ENCODE measurements around the gene MRAS. TPM values are rescaled to one million over a fixed set of nuclear protein-coding genes. Genes with fewer than 3 reads are reported as not detected.

MRAS gene
- total RNA-seq, 1 donor from 2014 or later, result 40.1 TPM

- TF ChIP-seq CTCF (IDR thresholded peaks at IDR 0.05; ENCODE audit: unreplicated experiment), result no peak
- Mint-ChIP-seq H3K9me3 (no peaks in the 10 kb centered on the region), H3K4me1 (no peaks in the 10 kb centered on the region), H3K36me3 (no peaks in the 10 kb centered on the region), H3K4me3 (no peak overlapping the region), H3K27me3 (ENCODE audit: low read depth) (no peaks in the 10 kb centered on the region), H3K27ac (no peak overlapping the region)
- no peak for DNase-seq (ENCODE audit: low spot score in 2 of 2, unreplicated experiment in 2 of 2)
Observed at GRCh38 chr3:138359148-138359918, 11.0 kb downstream of the MRAS start.

GRCh38 chr3:138359919-138360868, 11.8 kb downstream of the MRAS start:
- no peaks in the 10 kb centered on the region for H3K27me3 Mint-ChIP-seq (ENCODE audit: low read depth)
- no peak overlapping the region for H3K4me3 Mint-ChIP-seq
- no peak for DNase-seq (ENCODE audit: low spot score in 2 of 2, unreplicated experiment in 2 of 2)
- H3K36me3 Mint-ChIP-seq, result no peaks in the 10 kb centered on the region
- H3K4me1 Mint-ChIP-seq, result no peaks in the 10 kb centered on the region
- H3K27ac Mint-ChIP-seq, result no peak overlapping the region
- H3K9me3 Mint-ChIP-seq, result no peaks in the 10 kb centered on the region
- TF ChIP-seq CTCF (IDR thresholded peaks at IDR 0.05; ENCODE audit: unreplicated experiment), result no peak

GRCh38 chr3:138360869-138361525, 12.6 kb downstream of the MRAS start:
- Mint-ChIP-seq H3K27me3 (ENCODE audit: low read depth) (no peaks in the 10 kb centered on the region), H3K36me3 (no peaks in the 10 kb centered on the region), H3K27ac (no peak overlapping the region), H3K4me1 (no peaks in the 10 kb centered on the region), H3K9me3 (no peaks in the 10 kb centered on the region), H3K4me3 (no peak overlapping the region)
- DNase-seq (ENCODE audit: low spot score in 2 of 2, unreplicated experiment in 2 of 2), result no peak
- TF ChIP-seq CTCF (IDR thresholded peaks at IDR 0.05; ENCODE audit: unreplicated experiment), result no peak

- Mint-ChIP-seq H3K4me1 (no peaks in the 10 kb centered on the region), H3K27me3 (ENCODE audit: low read depth) (no peaks in the 10 kb centered on the region), H3K27ac (no peak overlapping the region), H3K4me3 (no peak overlapping the region), H3K9me3 (no peaks in the 10 kb centered on the region), H3K36me3 (no peaks in the 10 kb centered on the region)
- no peak for TF ChIP-seq CTCF (IDR thresholded peaks at IDR 0.05; ENCODE audit: unreplicated experiment)
- DNase-seq (ENCODE audit: low spot score in 2 of 2, unreplicated experiment in 2 of 2), result no peak
Observed at GRCh38 chr3:138361561-138361971, 13.2 kb downstream of the MRAS start.

- Mint-ChIP-seq H3K4me1 (peaks cover 3% of the 10 kb centered on the region), H3K27ac (no peak overlapping the region), H3K36me3 (no peaks in the 10 kb centered on the region), H3K9me3 (no peaks in the 10 kb centered on the region), H3K27me3 (ENCODE audit: low read depth) (no peaks in the 10 kb centered on the region), H3K4me3 (no peak overlapping the region)
- DNase-seq (ENCODE audit: low spot score in 2 of 2, unreplicated experiment in 2 of 2), result no peak
- TF ChIP-seq CTCF (IDR thresholded peaks at IDR 0.05; ENCODE audit: unreplicated experiment), result no peak
Observed at GRCh38 chr3:138362538-138362937, 14.2 kb downstream of the MRAS start.

All from mesothelial cell of epicardium (in vitro differentiated cells).